ENCODE data around the gene DGCR8. TPM values are rescaled to one million over a fixed set of nuclear protein-coding genes. Genes with fewer than 3 reads are reported as not detected.

The DGCR8 gene
- total and polyA plus RNA-seq, 9 donors, result 27.1 to 48.7 (median 38.4) TPM

DNA sequence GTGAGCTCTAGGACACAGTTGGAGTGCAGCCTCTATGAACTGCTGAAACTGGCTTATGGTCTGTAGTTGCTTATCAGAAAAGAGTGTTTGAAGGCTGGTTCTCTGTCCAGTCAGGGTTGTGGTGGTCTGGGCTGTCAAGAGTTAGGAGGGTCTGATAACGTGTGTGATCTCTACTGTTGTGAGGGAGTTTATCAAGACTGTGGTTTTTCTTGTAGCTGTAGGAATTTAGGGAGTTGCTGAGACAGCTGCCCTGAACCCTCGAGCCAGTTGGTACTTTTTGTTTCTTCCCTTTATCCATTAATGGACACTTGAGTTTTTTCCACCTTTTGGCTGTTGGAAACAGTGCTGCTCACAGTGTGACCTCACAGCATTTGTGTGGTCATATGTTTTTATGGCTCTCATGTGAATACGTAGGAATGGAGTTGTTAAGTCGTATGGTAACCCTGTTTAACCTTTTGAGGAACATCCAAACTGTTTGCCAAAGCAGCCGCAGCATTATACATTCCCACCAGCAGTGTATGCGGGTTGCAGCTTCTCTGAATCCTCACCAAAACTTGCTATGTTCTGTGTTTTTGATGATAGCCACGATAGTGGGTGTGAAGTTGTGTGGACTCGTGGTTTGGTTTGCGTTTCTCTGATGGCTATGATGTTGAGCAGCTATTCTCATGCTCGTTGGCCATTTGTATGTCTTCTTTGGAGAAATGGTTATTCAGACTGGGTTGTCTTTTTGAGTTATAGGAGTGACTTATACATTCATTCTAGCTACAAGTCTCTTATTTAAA lies 20.9 kb upstream of the DGCR8 start:
- no peak overlapping the region for H3K27ac ChIP-seq (ENCODE audit: low read length)
- DNase-seq, result no peak
- H3K4me1 ChIP-seq (ENCODE audit: control insufficient read depth, insufficient read depth, low read length), result peaks cover 9% of the 10 kb centered on the region
- no peaks in the 10 kb centered on the region for H3K27me3 ChIP-seq (ENCODE audit: control insufficient read depth, insufficient read depth, low read length)
- H3K36me3 ChIP-seq (ENCODE audit: control insufficient read depth, insufficient read depth, low read length), result peaks cover 41% of the 10 kb centered on the region
- WGBS (ENCODE audit: insufficient coverage), result 92% methylated on average over 2 of the region's 10 CpGs
- no peaks in the 10 kb centered on the region for H3K9me3 ChIP-seq (replicated peaks; ENCODE audit: control insufficient read depth, low read depth, low read length)
- H3K4me3 ChIP-seq (ENCODE audit: low read length), result no peak overlapping the region

DNA sequence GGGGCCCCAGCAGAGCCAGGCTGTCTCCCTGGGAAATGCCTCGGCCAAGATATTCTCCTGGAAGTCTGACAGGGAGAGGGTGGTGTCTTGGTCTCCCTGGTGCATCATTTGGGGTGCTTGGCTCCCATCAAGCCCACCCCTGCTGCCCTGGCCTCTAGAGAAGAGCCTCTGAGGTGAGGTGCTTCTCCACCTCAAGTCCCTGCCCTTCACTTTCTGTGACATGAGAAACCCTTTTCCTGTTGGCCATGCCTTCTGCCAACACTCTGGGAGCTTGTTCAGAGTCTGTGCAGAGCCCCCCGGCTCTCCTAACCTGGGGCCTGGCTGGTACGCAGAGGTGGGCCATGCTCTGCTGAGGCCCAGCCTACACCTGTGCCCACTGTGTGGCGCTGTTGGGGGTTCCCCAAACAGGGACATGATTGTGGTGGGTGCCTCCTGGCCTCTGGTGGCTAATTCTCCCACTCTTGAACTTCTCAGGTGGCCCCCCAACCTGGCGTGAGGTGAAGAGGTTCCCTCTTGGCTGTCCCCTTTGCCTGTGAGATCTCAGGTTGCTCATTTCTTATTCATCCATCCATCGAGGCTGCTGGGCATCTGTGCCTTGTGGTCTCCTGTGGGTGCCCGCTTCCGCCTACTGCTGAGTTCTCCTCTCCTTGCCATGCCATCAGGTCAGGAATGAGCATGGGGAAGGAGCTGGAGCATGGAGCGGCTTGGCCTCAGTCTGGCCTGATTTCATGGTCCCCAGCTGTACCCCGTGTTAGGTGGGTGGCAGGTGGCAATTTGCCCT lies 19.2 kb upstream of the DGCR8 start:
- Histone ChIP-seq H3K9me3 (replicated peaks; ENCODE audit: control insufficient read depth, low read depth, low read length) (no peaks in the 10 kb centered on the region), H3K4me1 (ENCODE audit: control insufficient read depth, insufficient read depth, low read length) (peaks cover 9% of the 10 kb centered on the region), H3K27ac (ENCODE audit: low read length) (no peak overlapping the region), H3K27me3 (ENCODE audit: control insufficient read depth, insufficient read depth, low read length) (no peaks in the 10 kb centered on the region), H3K36me3 (ENCODE audit: control insufficient read depth, insufficient read depth, low read length) (peaks cover 40% of the 10 kb centered on the region), H3K4me3 (ENCODE audit: low read length) (no peak overlapping the region)
- DNase-seq, result no peak
- WGBS (ENCODE audit: insufficient coverage), result 91% methylated on average over 7 of the region's 10 CpGs

DNA sequence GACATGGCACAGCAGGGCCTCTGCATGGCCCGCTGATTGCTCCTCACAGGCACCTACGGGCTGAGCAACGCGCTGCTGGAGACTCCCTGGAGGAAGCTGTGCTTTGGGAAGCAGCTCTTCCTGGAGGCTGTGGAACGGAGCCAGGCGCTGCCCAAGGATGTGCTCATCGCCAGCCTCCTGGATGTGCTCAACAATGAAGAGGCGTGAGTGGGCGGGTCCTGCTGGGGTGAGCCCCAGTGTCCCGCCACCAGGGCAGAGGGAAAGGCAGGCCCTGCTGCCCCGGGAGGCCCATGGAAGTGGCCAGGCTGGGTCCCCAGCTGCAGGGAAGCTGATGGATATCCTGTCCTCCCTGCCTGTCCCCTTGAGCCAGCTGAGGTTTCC lies 18.6 kb upstream of the DGCR8 start:
- Histone ChIP-seq H3K4me1 (ENCODE audit: control insufficient read depth, insufficient read depth, low read length) (peaks cover 9% of the 10 kb centered on the region), H3K36me3 (ENCODE audit: control insufficient read depth, insufficient read depth, low read length) (peaks cover 35% of the 10 kb centered on the region), H3K9me3 (replicated peaks; ENCODE audit: control insufficient read depth, low read depth, low read length) (no peaks in the 10 kb centered on the region), H3K27me3 (ENCODE audit: control insufficient read depth, insufficient read depth, low read length) (no peaks in the 10 kb centered on the region), H3K4me3 (ENCODE audit: low read length) (no peak overlapping the region), H3K27ac (ENCODE audit: low read length) (no peak overlapping the region)
- no peak for DNase-seq
- 83% methylated on average over 10 of the region's 11 CpGs for WGBS (ENCODE audit: insufficient coverage)

DNA sequence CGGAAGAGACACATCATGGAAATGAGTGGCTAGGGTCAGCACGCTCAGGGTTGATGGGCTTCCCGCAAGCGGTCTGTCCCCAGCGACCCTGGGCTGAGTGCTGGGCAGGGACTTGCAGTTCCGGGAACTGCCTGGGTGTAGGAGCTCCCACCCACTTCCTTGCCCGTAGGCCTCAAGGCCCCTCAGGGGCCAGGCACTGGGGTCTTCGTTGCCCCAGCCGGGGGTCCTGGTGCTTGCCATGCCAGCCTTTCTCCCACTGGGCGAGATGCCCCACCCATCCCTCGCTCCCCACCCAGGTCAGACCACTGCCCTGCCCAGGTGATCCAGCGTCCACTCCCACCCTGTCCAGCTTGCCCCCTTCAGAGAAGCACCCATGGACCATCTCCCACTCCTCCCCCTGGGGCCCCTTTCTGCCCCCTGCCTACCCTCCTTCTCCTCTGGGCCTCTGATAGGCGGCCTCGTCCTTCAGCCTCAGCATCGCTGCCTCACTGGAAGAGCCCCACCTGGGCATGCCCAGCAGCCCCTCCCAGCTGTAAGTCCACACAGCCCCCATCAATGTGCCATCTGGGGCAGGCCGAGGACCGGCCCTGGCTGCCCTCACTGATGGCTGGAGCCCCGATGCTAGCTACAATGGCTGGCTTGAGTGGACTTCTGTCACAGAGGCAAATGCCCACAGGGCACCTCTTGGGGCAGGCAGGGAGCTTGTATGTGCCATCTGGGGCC lies 17.8 kb upstream of the DGCR8 start:
- H3K4me3 ChIP-seq (ENCODE audit: low read length), result no peak overlapping the region
- no peaks in the 10 kb centered on the region for H3K27me3 ChIP-seq (ENCODE audit: control insufficient read depth, insufficient read depth, low read length)
- WGBS (ENCODE audit: insufficient coverage), result 90% methylated on average over 18 of the region's 18 CpGs
- no peak for DNase-seq
- no peak overlapping the region for H3K27ac ChIP-seq (ENCODE audit: low read length)
- peaks cover 9% of the 10 kb centered on the region for H3K4me1 ChIP-seq (ENCODE audit: control insufficient read depth, insufficient read depth, low read length)
- peaks cover 29% of the 10 kb centered on the region for H3K36me3 ChIP-seq (ENCODE audit: control insufficient read depth, insufficient read depth, low read length)
- no peaks in the 10 kb centered on the region for H3K9me3 ChIP-seq (replicated peaks; ENCODE audit: control insufficient read depth, low read depth, low read length)

DNA sequence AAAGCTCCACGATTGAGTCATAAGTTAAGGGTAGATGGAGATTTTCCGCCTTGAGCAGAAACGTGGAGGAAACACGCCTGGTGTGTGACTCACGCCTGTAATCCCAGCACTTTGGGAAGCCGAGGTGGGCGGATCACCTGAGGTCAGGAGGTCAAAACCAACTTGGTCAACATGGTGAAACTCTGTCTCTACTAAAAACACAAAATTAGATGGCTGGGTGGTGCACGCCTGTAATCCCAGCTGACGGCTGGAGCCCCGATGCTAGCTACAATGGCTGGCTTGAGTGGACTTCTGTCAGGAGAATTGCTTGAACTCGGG lies 17.3 kb upstream of the DGCR8 start:
- Histone ChIP-seq H3K4me3 (ENCODE audit: low read length) (no peak overlapping the region), H3K36me3 (ENCODE audit: control insufficient read depth, insufficient read depth, low read length) (peaks cover 26% of the 10 kb centered on the region), H3K27ac (ENCODE audit: low read length) (no peak overlapping the region), H3K4me1 (ENCODE audit: control insufficient read depth, insufficient read depth, low read length) (peaks cover 9% of the 10 kb centered on the region), H3K27me3 (ENCODE audit: control insufficient read depth, insufficient read depth, low read length) (no peaks in the 10 kb centered on the region), H3K9me3 (replicated peaks; ENCODE audit: control insufficient read depth, low read depth, low read length) (no peaks in the 10 kb centered on the region)
- no peak for DNase-seq
- 75% methylated on average over 10 of the region's 11 CpGs for WGBS (ENCODE audit: insufficient coverage)

DNA sequence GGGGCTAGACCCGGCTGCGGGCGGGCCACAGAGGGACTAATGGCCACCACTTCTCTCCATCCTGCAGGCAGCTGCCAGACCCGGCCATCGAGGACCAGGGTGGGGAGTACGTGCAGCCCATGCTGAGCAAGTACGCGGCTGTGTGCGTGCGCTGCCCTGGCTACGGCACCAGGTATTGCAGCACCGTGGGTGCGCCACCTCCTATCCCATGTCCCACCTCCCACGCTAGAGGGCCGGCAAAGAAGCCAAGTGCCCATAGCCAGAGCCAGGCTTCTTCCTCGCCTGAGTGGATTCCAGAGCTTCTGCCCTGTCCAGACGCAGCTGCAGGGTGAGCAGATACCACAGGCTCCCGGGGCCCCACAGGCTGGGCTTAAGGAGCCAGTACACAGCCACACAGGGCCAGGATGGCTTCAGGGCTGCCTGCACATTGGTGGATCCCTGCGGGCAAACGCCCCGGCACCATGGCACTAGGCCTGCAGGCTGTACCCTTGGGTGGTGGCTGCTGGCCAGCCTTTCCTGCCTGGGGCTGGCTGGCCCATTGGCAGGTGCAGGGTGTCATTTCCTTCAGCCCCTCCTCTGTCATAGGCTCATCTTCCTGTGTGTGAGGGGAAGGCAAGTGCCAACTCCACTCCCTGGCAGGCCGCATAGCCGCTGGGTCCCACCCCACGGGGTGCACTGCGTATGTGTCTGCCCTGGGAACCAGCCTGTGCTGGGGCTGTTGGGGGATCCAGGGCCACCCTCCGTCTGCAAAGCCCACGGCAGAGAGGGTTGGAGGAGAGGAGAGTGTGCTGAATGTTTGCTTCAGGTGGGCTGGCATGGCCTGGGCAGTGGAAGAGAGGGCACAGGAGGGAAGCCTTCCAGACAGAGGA lies 16.5 kb upstream of the DGCR8 start:
- no peak for DNase-seq
- 92% methylated on average over 24 of the region's 27 CpGs for WGBS (ENCODE audit: insufficient coverage)
- no peak overlapping the region for H3K4me3 ChIP-seq (ENCODE audit: low read length)

DNA sequence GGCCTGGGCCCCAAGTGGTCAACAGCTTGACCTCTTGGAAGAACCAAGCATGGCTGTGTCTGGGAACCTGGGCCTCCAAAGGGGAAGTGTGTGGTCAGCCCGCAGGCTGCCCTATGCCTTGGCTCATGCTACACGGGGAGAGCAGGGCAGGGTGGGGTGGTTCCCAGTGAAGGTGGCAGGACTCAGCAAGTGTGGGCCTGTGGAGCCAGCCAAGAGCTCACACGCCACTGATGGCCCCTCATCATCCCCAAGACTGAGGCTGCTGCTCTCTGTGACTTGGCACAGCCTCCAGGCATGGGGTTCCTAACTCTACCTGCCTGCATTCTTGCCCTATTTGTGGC lies 15.9 kb upstream of the DGCR8 start:
- peaks cover 9% of the 10 kb centered on the region for H3K4me1 ChIP-seq (ENCODE audit: control insufficient read depth, insufficient read depth, low read length)
- H3K27me3 ChIP-seq (ENCODE audit: control insufficient read depth, insufficient read depth, low read length), result no peaks in the 10 kb centered on the region
- no peak overlapping the region for H3K27ac ChIP-seq (ENCODE audit: low read length)
- H3K4me3 ChIP-seq (ENCODE audit: low read length), result no peak overlapping the region
- no peaks in the 10 kb centered on the region for H3K9me3 ChIP-seq (replicated peaks; ENCODE audit: control insufficient read depth, low read depth, low read length)
- DNase-seq, result no peak
- H3K36me3 ChIP-seq (ENCODE audit: control insufficient read depth, insufficient read depth, low read length), result peaks cover 26% of the 10 kb centered on the region
- 75% methylated on average over 2 of the region's 3 CpGs for WGBS (ENCODE audit: insufficient coverage)

More for the DNA sequence above, 16.5 kb upstream of the DGCR8 start:
- no peaks in the 10 kb centered on the region for H3K9me3 ChIP-seq (replicated peaks; ENCODE audit: control insufficient read depth, low read depth, low read length)
- no peaks in the 10 kb centered on the region for H3K27me3 ChIP-seq (ENCODE audit: control insufficient read depth, insufficient read depth, low read length)
- H3K36me3 ChIP-seq (ENCODE audit: control insufficient read depth, insufficient read depth, low read length), result peaks cover 26% of the 10 kb centered on the region
- no peak overlapping the region for H3K27ac ChIP-seq (ENCODE audit: low read length)
- H3K4me1 ChIP-seq (ENCODE audit: control insufficient read depth, insufficient read depth, low read length), result peaks cover 9% of the 10 kb centered on the region

DNA sequence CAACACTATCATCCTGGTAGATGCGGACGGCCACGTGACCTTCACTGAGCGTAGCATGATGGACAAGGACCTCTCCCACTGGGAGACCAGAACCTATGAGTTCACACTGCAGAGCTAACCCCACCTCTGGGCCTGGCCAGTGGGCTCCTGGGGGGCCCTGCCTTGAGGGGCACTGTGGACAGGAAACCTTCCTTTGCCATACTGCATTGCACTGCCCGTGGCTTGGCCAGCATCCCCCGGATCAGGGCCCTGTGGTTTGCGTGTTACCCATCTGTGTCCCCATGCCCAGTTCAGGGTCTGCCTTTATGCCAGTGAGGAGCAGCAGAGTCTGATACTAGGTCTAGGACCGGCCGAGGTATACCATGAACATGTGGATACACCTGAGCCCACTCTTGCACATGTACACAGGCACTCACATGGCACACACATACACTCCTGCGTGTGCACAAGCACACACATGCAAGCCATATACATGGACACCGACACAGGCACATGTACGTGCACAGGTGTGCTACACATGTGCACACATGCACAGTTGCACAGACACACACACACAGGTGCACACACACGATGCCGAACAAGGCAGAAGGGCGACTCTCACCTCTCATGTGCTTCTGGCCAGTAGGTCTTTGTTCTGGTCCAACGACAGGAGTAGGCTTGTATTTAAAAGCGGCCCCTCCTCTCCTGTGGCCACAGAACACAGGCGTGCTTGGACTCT lies 15.3 kb upstream of the DGCR8 start:
- 86% methylated on average over 15 of the region's 18 CpGs for WGBS (ENCODE audit: insufficient coverage)
- no peak overlapping the region for H3K27ac ChIP-seq (ENCODE audit: low read length)
- no peak for DNase-seq
- no peak overlapping the region for H3K4me3 ChIP-seq (ENCODE audit: low read length)
- no peaks in the 10 kb centered on the region for H3K27me3 ChIP-seq (ENCODE audit: control insufficient read depth, insufficient read depth, low read length)
- peaks cover 9% of the 10 kb centered on the region for H3K4me1 ChIP-seq (ENCODE audit: control insufficient read depth, insufficient read depth, low read length)
- H3K9me3 ChIP-seq (replicated peaks; ENCODE audit: control insufficient read depth, low read depth, low read length), result no peaks in the 10 kb centered on the region
- H3K36me3 ChIP-seq (ENCODE audit: control insufficient read depth, insufficient read depth, low read length), result peaks cover 26% of the 10 kb centered on the region

DNA sequence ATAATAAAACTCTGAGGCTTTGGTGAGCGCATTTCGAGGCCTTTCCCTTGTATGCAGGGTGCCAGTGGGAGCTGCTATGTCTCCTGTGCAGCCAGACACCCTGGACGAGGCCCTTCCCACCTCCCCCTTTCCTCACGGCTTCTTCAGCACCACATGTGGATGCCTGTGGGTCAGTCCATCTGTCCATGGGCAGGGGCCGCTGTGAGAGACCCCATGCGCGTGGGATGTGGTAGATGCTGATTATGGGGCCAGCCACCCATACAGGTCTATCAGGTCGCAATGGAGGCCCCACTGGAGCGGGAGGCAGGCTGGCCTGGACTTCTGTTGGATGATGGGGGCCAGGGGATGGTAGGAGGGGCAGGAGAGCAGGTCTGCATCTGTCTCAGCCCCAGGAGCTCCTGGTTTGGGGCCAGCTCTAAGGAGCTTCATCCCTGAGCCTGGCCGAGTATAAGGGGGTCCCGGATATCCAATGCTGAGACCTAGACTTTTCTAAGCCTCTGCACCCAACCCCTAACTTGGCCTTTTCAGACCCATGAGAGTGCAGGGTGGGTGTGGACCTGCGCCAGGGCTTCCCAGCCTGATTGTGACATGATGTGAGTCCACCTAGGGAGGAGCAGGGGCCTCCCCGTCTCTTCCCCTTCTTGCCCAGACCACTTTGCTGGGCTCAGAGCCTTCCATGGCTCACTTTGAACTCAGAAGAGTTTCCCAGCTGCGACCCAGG lies 14.0 kb upstream of the DGCR8 start:
- Histone ChIP-seq H3K4me3 (ENCODE audit: low read length) (no peak overlapping the region), H3K36me3 (ENCODE audit: control insufficient read depth, insufficient read depth, low read length) (peaks cover 26% of the 10 kb centered on the region), H3K4me1 (ENCODE audit: control insufficient read depth, insufficient read depth, low read length) (peaks cover 7% of the 10 kb centered on the region), H3K9me3 (replicated peaks; ENCODE audit: control insufficient read depth, low read depth, low read length) (no peaks in the 10 kb centered on the region), H3K27me3 (ENCODE audit: control insufficient read depth, insufficient read depth, low read length) (no peaks in the 10 kb centered on the region), H3K27ac (ENCODE audit: low read length) (no peak overlapping the region)
- DNase-seq, result no peak
- WGBS (ENCODE audit: insufficient coverage), result 86% methylated on average over 7 of the region's 14 CpGs
